ENCODE measurements around the gene PGAP2.

Gene PGAP2

DNA sequence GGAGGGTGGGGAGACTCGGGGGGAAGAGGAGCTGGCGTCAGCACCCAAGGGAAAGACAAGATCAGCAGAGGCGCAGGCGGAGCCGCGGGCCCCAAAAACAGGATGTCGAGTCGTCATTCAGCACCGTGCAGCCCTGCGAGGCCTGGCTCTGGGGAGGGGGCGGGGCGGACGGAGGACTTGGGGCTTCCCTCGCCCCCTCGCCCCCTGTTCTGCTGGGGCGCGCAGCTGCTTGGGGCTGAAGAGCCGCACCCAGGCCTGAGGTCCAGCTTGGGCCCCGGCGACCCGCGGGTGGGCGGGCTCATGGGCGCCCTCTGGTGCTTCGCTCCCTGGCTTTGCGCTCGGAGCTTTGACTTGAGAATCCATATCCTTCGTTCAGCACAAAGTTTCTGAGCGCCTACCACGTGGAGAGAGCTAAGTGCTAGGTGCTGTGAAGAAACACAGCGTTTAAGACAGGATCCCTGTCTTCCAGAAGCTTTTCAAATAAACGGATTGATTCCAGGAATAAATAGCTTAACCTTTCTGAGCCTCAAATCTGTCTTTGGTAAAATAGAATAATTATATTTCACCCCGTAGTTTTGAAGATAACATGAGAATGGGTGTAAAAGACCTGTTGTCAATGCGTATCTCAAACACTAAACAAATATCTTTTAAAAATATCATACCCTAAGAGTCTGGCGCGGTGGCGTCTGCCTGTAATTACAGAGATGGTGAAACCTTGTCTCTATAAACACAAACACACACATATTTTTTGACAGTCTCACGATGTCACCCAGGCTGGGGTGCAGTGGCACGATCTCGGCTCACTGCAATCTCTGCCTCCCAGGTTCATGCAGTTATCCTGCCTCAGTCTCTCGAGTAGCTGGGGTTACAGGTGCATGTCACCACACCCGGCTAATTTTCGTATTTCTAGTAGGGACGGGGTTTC is 33.3 kb downstream of the PGAP2 start:
- H3K79me2 ChIP-seq (ENCODE audit: control insufficient read depth, insufficient read depth, low read length, unreplicated experiment) = peaks cover 39% of the 10 kb centered on the region
- peak overlapping the region; percentile 91 for H3K4me3 ChIP-seq (ENCODE audit: low read depth, low read length)
- H3K27ac ChIP-seq (ENCODE audit: low read depth, low read length) = peak overlapping the region; percentile 82

GRCh38 chr11:3843326-3843725 is 35.0 kb downstream of the PGAP2 start:
- Histone ChIP-seq H3K4me3 (ENCODE audit: low read depth, low read length) (no peak overlapping the region), H3K36me3 (ENCODE audit: insufficient read depth, low read length) (no peaks in the 10 kb centered on the region), H3K27me3 (ENCODE audit: insufficient read depth, low read length) (no peaks in the 10 kb centered on the region), H3K79me2 (ENCODE audit: control insufficient read depth, insufficient read depth, low read length, unreplicated experiment) (peaks cover 24% of the 10 kb centered on the region), H3K27ac (ENCODE audit: low read depth, low read length) (no peak overlapping the region), H3K4me1 (ENCODE audit: control insufficient read depth, insufficient read depth, low read length, unreplicated experiment) (peaks cover 11% of the 10 kb centered on the region), H2AFZ (ENCODE audit: low read length, unreplicated experiment) (no peak overlapping the region)

More for the DNA sequence above, 33.3 kb downstream of the PGAP2 start:
- Histone ChIP-seq H2AFZ (ENCODE audit: low read length, unreplicated experiment) (peak overlapping the region; percentile 64), H3K27me3 (ENCODE audit: insufficient read depth, low read length) (no peaks in the 10 kb centered on the region), H3K4me1 (ENCODE audit: control insufficient read depth, insufficient read depth, low read length, unreplicated experiment) (peaks cover 27% of the 10 kb centered on the region), H3K36me3 (ENCODE audit: insufficient read depth, low read length) (no peaks in the 10 kb centered on the region)

DNA sequence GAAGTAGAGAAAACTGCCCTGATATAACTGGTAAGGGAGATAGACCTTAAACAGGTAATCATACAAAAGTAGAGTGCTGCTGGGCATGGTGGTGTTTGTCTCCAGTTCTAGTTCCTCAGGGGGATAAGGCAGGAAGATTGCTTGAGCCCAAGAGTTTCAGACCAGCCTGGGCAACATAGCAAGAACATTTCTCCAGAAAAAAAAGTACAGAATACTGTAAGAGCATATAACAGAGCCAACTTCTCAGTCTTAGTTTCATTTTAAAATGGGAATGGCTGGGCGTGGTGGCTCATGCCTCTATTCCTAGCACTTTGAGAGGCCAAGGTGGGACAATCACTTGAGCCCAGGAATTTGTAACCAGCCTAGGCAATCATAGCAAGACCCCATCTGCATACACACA is 36.9 kb downstream of the PGAP2 start:
- H3K27me3 ChIP-seq (ENCODE audit: insufficient read depth, low read length) = no peaks in the 10 kb centered on the region

GRCh38 chr11:3845670-3846069 is 37.3 kb downstream of the PGAP2 start:
- Histone ChIP-seq H3K27ac (ENCODE audit: low read depth, low read length) (no peak overlapping the region), H3K79me2 (ENCODE audit: control insufficient read depth, insufficient read depth, low read length, unreplicated experiment) (peaks cover under 1% of the 10 kb centered on the region), H3K27me3 (ENCODE audit: insufficient read depth, low read length) (no peaks in the 10 kb centered on the region), H2AFZ (ENCODE audit: low read length, unreplicated experiment) (no peak overlapping the region), H3K4me3 (ENCODE audit: low read depth, low read length) (no peak overlapping the region), H3K36me3 (ENCODE audit: insufficient read depth, low read length) (no peaks in the 10 kb centered on the region), H3K4me1 (ENCODE audit: control insufficient read depth, insufficient read depth, low read length, unreplicated experiment) (peaks cover 6% of the 10 kb centered on the region)

More for the DNA sequence above, 36.9 kb downstream of the PGAP2 start:
- peaks cover 4% of the 10 kb centered on the region for H3K79me2 ChIP-seq (ENCODE audit: control insufficient read depth, insufficient read depth, low read length, unreplicated experiment)
- no peaks in the 10 kb centered on the region for H3K36me3 ChIP-seq (ENCODE audit: insufficient read depth, low read length)
- no peak overlapping the region for H2AFZ ChIP-seq (ENCODE audit: low read length, unreplicated experiment)
- H3K4me1 ChIP-seq (ENCODE audit: control insufficient read depth, insufficient read depth, low read length, unreplicated experiment) = peaks cover 6% of the 10 kb centered on the region
- no peak overlapping the region for H3K27ac ChIP-seq (ENCODE audit: low read depth, low read length)
- H3K4me3 ChIP-seq (ENCODE audit: low read depth, low read length) = no peak overlapping the region

GRCh38 chr11:3849297-3849874 is 41.0 kb downstream of the PGAP2 start:
- no peak overlapping the region for H2AFZ ChIP-seq (ENCODE audit: low read length, unreplicated experiment)
- peaks cover 3% of the 10 kb centered on the region for H3K4me1 ChIP-seq (ENCODE audit: control insufficient read depth, insufficient read depth, low read length, unreplicated experiment)
- H3K36me3 ChIP-seq (ENCODE audit: insufficient read depth, low read length) = no peaks in the 10 kb centered on the region
- no peak overlapping the region for H3K4me3 ChIP-seq (ENCODE audit: low read depth, low read length)
- no peaks in the 10 kb centered on the region for H3K79me2 ChIP-seq (ENCODE audit: control insufficient read depth, insufficient read depth, low read length, unreplicated experiment)
- no peak overlapping the region for H3K27ac ChIP-seq (ENCODE audit: low read depth, low read length)
- no peaks in the 10 kb centered on the region for H3K27me3 ChIP-seq (ENCODE audit: insufficient read depth, low read length)

DNA sequence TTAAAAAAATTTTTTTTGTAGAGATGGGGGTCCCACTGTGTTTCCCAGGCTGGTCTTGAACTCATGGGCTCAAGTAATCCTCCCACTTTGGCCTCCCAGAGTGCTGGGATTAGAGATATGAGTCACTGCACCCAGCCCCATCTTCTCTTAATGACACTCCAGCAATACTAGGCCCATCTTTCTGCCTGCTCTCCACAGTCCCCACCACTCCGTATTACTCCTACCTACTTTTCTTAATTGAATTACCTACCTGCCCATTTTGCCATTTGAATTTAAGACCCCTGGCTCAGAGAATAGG is 45.1 kb downstream of the PGAP2 start:
- peaks cover 21% of the 10 kb centered on the region for H3K4me1 ChIP-seq (ENCODE audit: control insufficient read depth, insufficient read depth, low read length, unreplicated experiment)
- H3K27ac ChIP-seq (ENCODE audit: low read depth, low read length) = no peak overlapping the region
- H3K27me3 ChIP-seq (ENCODE audit: insufficient read depth, low read length) = no peaks in the 10 kb centered on the region
- no peak overlapping the region for H3K4me3 ChIP-seq (ENCODE audit: low read depth, low read length)
- peaks cover 26% of the 10 kb centered on the region for H3K79me2 ChIP-seq (ENCODE audit: control insufficient read depth, insufficient read depth, low read length, unreplicated experiment)
- no peak overlapping the region for H2AFZ ChIP-seq (ENCODE audit: low read length, unreplicated experiment)
- no peaks in the 10 kb centered on the region for H3K36me3 ChIP-seq (ENCODE audit: insufficient read depth, low read length)

- H3K36me3 ChIP-seq (ENCODE audit: insufficient read depth, low read length) = no peaks in the 10 kb centered on the region
- no peaks in the 10 kb centered on the region for H3K27me3 ChIP-seq (ENCODE audit: insufficient read depth, low read length)
- H3K4me1 ChIP-seq (ENCODE audit: control insufficient read depth, insufficient read depth, low read length, unreplicated experiment) = peaks cover 27% of the 10 kb centered on the region
- peak overlapping the region; percentile 5; the same call in 1 of the 2 replicates for H3K27ac ChIP-seq (ENCODE audit: low read depth, low read length)
- peak overlapping the region; percentile 76 for H2AFZ ChIP-seq (ENCODE audit: low read length, unreplicated experiment)
- H3K79me2 ChIP-seq (ENCODE audit: control insufficient read depth, insufficient read depth, low read length, unreplicated experiment) = peaks cover 32% of the 10 kb centered on the region
- peak overlapping the region; percentile 85 for H3K4me3 ChIP-seq (ENCODE audit: low read depth, low read length)
These were observed 45.7 kb downstream of the PGAP2 start for GRCh38 chr11:3853899-3854659.

- peaks cover 33% of the 10 kb centered on the region for H3K4me1 ChIP-seq (ENCODE audit: control insufficient read depth, insufficient read depth, low read length, unreplicated experiment)
- H3K4me3 ChIP-seq (ENCODE audit: low read depth, low read length) = peak overlapping the region; percentile 85
- H3K27me3 ChIP-seq (ENCODE audit: insufficient read depth, low read length) = no peaks in the 10 kb centered on the region
- H3K27ac ChIP-seq (ENCODE audit: low read depth, low read length) = peak overlapping the region; percentile 5; the same call in 1 of the 2 replicates
- peaks cover 38% of the 10 kb centered on the region for H3K79me2 ChIP-seq (ENCODE audit: control insufficient read depth, insufficient read depth, low read length, unreplicated experiment)
- peak overlapping the region; percentile 76 for H2AFZ ChIP-seq (ENCODE audit: low read length, unreplicated experiment)
- no peaks in the 10 kb centered on the region for H3K36me3 ChIP-seq (ENCODE audit: insufficient read depth, low read length)
These were observed 46.3 kb downstream of the PGAP2 start for GRCh38 chr11:3854660-3854976.

DNA sequence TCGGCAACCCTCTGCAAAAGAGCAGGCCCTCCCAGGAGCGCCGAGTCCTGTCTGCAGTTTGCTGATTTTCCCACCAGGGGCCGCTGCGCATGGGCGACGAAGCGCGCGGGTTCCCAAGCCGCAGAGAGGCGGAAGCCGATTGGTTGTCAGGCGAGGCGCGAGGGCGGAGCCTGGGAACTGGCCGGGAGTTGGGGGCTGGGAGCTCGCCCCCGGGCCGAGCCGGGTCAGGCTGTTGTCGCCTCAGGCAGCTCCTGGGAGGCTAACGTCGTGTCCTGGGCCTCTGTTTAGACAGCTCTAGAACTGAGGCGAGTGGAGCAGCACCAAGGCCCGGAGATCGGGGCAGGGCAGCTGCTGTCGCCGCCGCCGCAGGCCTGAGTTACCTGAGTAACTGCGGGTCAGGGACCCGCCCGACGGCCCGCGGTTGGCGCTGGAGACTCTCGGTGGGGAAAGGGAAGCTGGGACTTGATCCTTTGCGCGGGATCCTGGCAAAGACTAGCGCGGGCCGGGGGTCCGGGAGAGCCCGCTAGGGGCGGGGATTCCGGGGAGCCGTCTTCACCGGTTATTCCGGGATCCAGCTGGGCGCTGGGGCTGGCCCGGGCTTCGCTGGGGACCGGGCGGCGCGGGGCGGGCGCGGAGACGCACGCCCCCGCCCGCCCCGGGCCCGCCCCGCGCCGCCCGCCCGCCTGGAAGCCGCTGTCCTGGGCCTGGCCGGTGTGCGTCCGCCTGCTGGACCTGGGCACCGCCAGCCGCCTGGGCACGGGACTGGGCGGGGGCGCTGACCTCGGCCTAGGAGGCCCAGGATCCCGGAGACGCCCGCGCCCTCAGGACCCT is 46.8 kb downstream of the PGAP2 start, which contains the start of gene STIM1:
STIM1 (plus strand) TSS at position 688 of the 831 bp plus-strand sequence. CDS start 607 bp downstream, outside the sequence.
- H2AFZ ChIP-seq (ENCODE audit: low read length, unreplicated experiment) = peak within 1 kb of the TSS; percentile 99
- no peaks in the 10 kb centered on the region for H3K27me3 ChIP-seq (ENCODE audit: insufficient read depth, low read length)
- H3K27ac ChIP-seq (ENCODE audit: low read depth, low read length) = peak within 1 kb of the TSS; percentile 56
- peaks cover 38% of the 10 kb centered on the region for H3K79me2 ChIP-seq (ENCODE audit: control insufficient read depth, insufficient read depth, low read length, unreplicated experiment)
- H3K4me3 ChIP-seq (ENCODE audit: low read depth, low read length) = peak within 1 kb of the TSS; percentile 85
- no peaks in the 10 kb centered on the region for H3K36me3 ChIP-seq (ENCODE audit: insufficient read depth, low read length)
- H3K4me1 ChIP-seq (ENCODE audit: control insufficient read depth, insufficient read depth, low read length, unreplicated experiment) = peaks cover 33% of the 10 kb centered on the region
